H1 (cell line): Measurements from ENCODE around the gene SCAF11. TPM values are rescaled to one million over a fixed set of nuclear protein-coding genes. Genes with fewer than 3 reads are reported as not detected.

Experiments
- CTCF ChIA-PET: fragments of 300-600 bp; sonication (Branson Sonifier 250); formaldehyde crosslinking; loops from one replicate; lab custom pipeline; 2021; ENCODE audit not compliant: partially characterized antibody; lab: Charles Lee
- POLR2A ChIA-PET: fragments of 300-600 bp; sonication (Branson Sonifier 250); formaldehyde crosslinking; loops from one replicate; lab custom pipeline; 2021; ENCODE audit warnings: inconsistent platforms; ENCODE audit not compliant: partially characterized antibody; lab: Charles Lee
- DNase-seq, 2 experiments: peaks; one replicate each; pipeline versions ENCODE4 v3.0.0 to v3.0.0-alpha.2; 2010 to 2022; ENCODE audit warnings: low spot score in 2 of 2, low read depth in 1 of 2, mixed read lengths in 1 of 2
- FAIRE-seq: peaks from 2 replicates; lab custom pipeline; 2011; peaks lifted over from hg19 to GRCh38; lab: Jason Lieb, UNC
- H2AFZ ChIP-seq: 2 replicates; pipeline ENCODE4 v1.8.1; 2012; ENCODE audit warnings: low read length, inconsistent platforms
- H2AK5ac ChIP-seq: 2 replicates; pipeline ENCODE4 v1.6.1; 2013; ENCODE audit warnings: low read depth, low read length
- H2BK120ac ChIP-seq: replicated peaks from 2 replicates; pipeline ENCODE3; 2013; ENCODE audit warnings: low read depth, low read length, inconsistent platforms
- H2BK12ac ChIP-seq: 2 replicates; pipeline ENCODE4 v1.6.1; 2013; ENCODE audit warnings: low read depth, low read length
- H2BK15ac ChIP-seq: 2 replicates; pipeline ENCODE4 v1.6.1; 2013; ENCODE audit warnings: low read length
- H2BK20ac ChIP-seq: 2 replicates; pipeline ENCODE4 v1.6.1; 2013; ENCODE audit warnings: low read length
- H2BK5ac ChIP-seq: 2 replicates; pipeline ENCODE4 v1.6.1; 2013; ENCODE audit warnings: low read depth, low read length
- H3K14ac ChIP-seq: 2 replicates; pipeline ENCODE4 v1.6.1; 2013; ENCODE audit warnings: inconsistent platforms; ENCODE audit not compliant: insufficient read length
- H3K18ac ChIP-seq: 2 replicates; pipeline ENCODE4 v1.6.1; 2013; ENCODE audit warnings: low read length; ENCODE audit errors: extremely low read depth
- H3K23ac ChIP-seq: 2 replicates; pipeline ENCODE4 v1.6.1; 2013; ENCODE audit warnings: inconsistent platforms; ENCODE audit not compliant: insufficient read length
- H3K23me2 ChIP-seq: 2 replicates; pipeline ENCODE4 v1.6.1; 2013; ENCODE audit warnings: low read depth, low read length
- H3K27ac ChIP-seq: 2 replicates; pipeline ENCODE4 v1.6.1; 2011; ENCODE audit warnings: low read depth, low read length, inconsistent platforms
- H3K27me3 ChIP-seq, 4 experiments: replicated peaks in 1 of 4; 1 replicate in 1 of 4; 2 replicates in 3 of 4; pipeline versions ENCODE4 v1.6.1 to v1.8.1; 2011 to 2013; ENCODE audit warnings: low read length in 3 of 4, mild to moderate bottlenecking in 3 of 4, inconsistent platforms in 2 of 4, mixed read lengths in 2 of 4, moderate library complexity in 1 of 4; ENCODE audit not compliant: control insufficient read depth in 3 of 4, insufficient read depth in 3 of 4; ENCODE audit errors: extremely low read depth in 1 of 4
- H3K36me3 ChIP-seq, 4 experiments: 2 replicates each; pipeline versions ENCODE4 v1.6.1 to v1.8.1; 2011 to 2013; ENCODE audit warnings: mild to moderate bottlenecking in 4 of 4, low read length in 3 of 4, moderate library complexity in 2 of 4, control low read depth in 1 of 4, inconsistent platforms in 1 of 4; ENCODE audit not compliant: insufficient read depth in 4 of 4, control insufficient read depth in 2 of 4
- H3K4ac ChIP-seq: replicated peaks from 2 replicates; pipeline ENCODE3; 2013; ENCODE audit warnings: low read length, low read depth, mixed read lengths, inconsistent platforms; ENCODE audit not compliant: insufficient read length
- H3K4me1 ChIP-seq, 4 experiments: replicated peaks in 1 of 4; 1 replicate in 1 of 4; 2 replicates in 3 of 4; pipeline versions ENCODE4 v1.6.1 to v1.8.1; 2011 to 2013; ENCODE audit warnings: low read length in 3 of 4, inconsistent platforms in 2 of 4, mixed read lengths in 1 of 4; ENCODE audit not compliant: insufficient read depth in 4 of 4, control insufficient read depth in 3 of 4
- H3K4me2 ChIP-seq, 2 experiments: 2 replicates each; pipeline versions ENCODE4 v1.6.1 to v1.8.1; 2011 to 2013; ENCODE audit warnings: low read depth in 2 of 2, low read length in 2 of 2, control low read depth in 1 of 2, inconsistent platforms in 1 of 2, mild to moderate bottlenecking in 1 of 2; ENCODE audit not compliant: insufficient read depth in 1 of 2
- H3K4me3 ChIP-seq, 4 experiments: fragments of 200-600, 300-600 bp in 1 of 4; sonication (generic), shearing (Covaris generic), sonication (Bioruptor Twin) in 1 of 4; 2 replicates each; pipeline versions ENCODE4 v1.5.1 to v1.8.1; 2011 to 2016; ENCODE audit warnings: low read length in 4 of 4, low read depth in 3 of 4, control low read depth in 2 of 4, inconsistent platforms in 2 of 4, mild to moderate bottlenecking in 2 of 4, mixed read lengths in 1 of 4, moderate library complexity in 1 of 4; ENCODE audit not compliant: insufficient read depth in 2 of 4; ENCODE audit errors: extremely low read depth in 1 of 4
- H3K56ac ChIP-seq: replicated peaks from 2 replicates; pipeline ENCODE3; 2013; ENCODE audit warnings: low read depth, mild to moderate bottlenecking, mixed read lengths, low read length, inconsistent platforms; ENCODE audit not compliant: insufficient read length
- H3K79me1 ChIP-seq: 2 replicates; pipeline ENCODE4 v1.6.1; 2013; ENCODE audit warnings: low read depth, low read length, control low read depth
- H3K79me2 ChIP-seq, 2 experiments: 2 replicates each; pipeline versions ENCODE4 v1.6.1 to v1.8.1; 2012 to 2013; ENCODE audit warnings: low read length in 2 of 2, mild to moderate bottlenecking in 2 of 2, inconsistent platforms in 1 of 2; ENCODE audit not compliant: insufficient read depth in 2 of 2, control insufficient read depth in 1 of 2
- H3K9ac ChIP-seq, 4 experiments: replicated peaks in 1 of 4; 1 replicate in 1 of 4; 2 replicates in 3 of 4; pipeline versions ENCODE4 v1.6.1 to v1.8.1; 2011 to 2013; ENCODE audit warnings: low read depth in 3 of 4, low read length in 3 of 4, control low read depth in 2 of 4, mild to moderate bottlenecking in 2 of 4, moderate library complexity in 2 of 4, inconsistent platforms in 1 of 4; ENCODE audit errors: extremely low read depth in 1 of 4
- H3K9me3 ChIP-seq, 2 experiments: 2 replicates each; pipeline versions ENCODE4 v1.6.1 to v1.8.1; 2012 to 2013; ENCODE audit warnings: mild to moderate bottlenecking in 2 of 2, moderate library complexity in 2 of 2, control low read depth in 1 of 2, inconsistent platforms in 1 of 2, low read depth in 1 of 2, low read length in 1 of 2, mixed read lengths in 1 of 2; ENCODE audit not compliant: insufficient read depth in 2 of 2
- H4K20me1 ChIP-seq, 2 experiments: replicated peaks in 1 of 2; 2 replicates each; pipeline versions ENCODE3 to v1.8.1; 2011 to 2013; ENCODE audit warnings: inconsistent platforms in 2 of 2, low read length in 2 of 2, mild to moderate bottlenecking in 1 of 2; ENCODE audit not compliant: insufficient read depth in 2 of 2, control insufficient read depth in 1 of 2
- H4K5ac ChIP-seq: 2 replicates; pipeline ENCODE4 v1.6.1; 2013; ENCODE audit warnings: low read length, low read depth, mixed read lengths, inconsistent platforms; ENCODE audit not compliant: insufficient read length
- H4K8ac ChIP-seq: 2 replicates; pipeline ENCODE4 v1.8.0; 2013; ENCODE audit warnings: mild to moderate bottlenecking, moderate library complexity, low read length, inconsistent platforms; ENCODE audit not compliant: insufficient read depth; ENCODE audit errors: extremely low read depth
- H4K91ac ChIP-seq: replicated peaks from 2 replicates; pipeline ENCODE3; 2013; ENCODE audit warnings: low read length, mixed read lengths, inconsistent platforms; ENCODE audit not compliant: insufficient read length
- POLR2AphosphoS5 ChIP-seq: IDR thresholded peaks from 2 replicates; pipeline ENCODE4 v1.6.1; 2011; ENCODE audit warnings: low read depth, low read length
- WGBS, 2 experiments: shearing (Covaris generic) in 1 of 2; methylation state at CpG; one replicate each; pipeline versions ENCODE4 v1.1.6 to v1.1.7; 2013 to 2015; ENCODE audit warnings: low lambda C conversion rate in 2 of 2, mixed read lengths in 2 of 2, inconsistent platforms in 1 of 2, low coverage in 1 of 2, missing lambda C conversion rate in 1 of 2; ENCODE audit not compliant: insufficient replicate concordance in 2 of 2, insufficient coverage in 1 of 2, insufficient read length in 1 of 2; ENCODE audit errors: extremely low coverage in 1 of 2, missing lambda C conversion rate in 1 of 2; 5-methylcytosine and 5-hydroxymethylcytosine counted together
- polyA plus RNA-seq, 7 experiments: library from polyadenylated mRNA; depleted of rRNA in 3 of 7; stranded (reverse) in 5 of 7; unstranded in 2 of 7; fragments of >200 nt in 5 of 7; fragments of 200-250 nt in 2 of 7; gene quantifications; 1 replicate in 5 of 7; 2 replicates in 1 of 7; 4 replicates in 1 of 7; pipeline versions ENCODE4 v1.2.1 to v1.2.3, GENCODE V29; 2011 to 2013; ENCODE audit warnings: missing spikeins in 2 of 7, mixed read lengths in 2 of 7
- total RNA-seq: library from RNA; stranded (reverse); fragmentation: NEBNext Ultra II Directional; extraction: Animal tissue kit (Norgen Biotek cat#: 25700); gene quantifications from 2 replicates; pipeline ENCODE4 v1.2.1, GENCODE V29; 2021

SCAF11 gene
- total and polyA plus RNA-seq, 2 of the 8 experiments (the other 6 are each of a cell fraction or from before 2014, with no cell fraction given): 15.1 to 77.8 TPM

- Histone ChIP-seq H4K5ac (no peak overlapping the region), H3K79me2 (0 out of 4 replicates have a peak, but pooled peaks cover 0 to 2% of the 10 kb centered on the region in 2 experiments), H2BK12ac (no peak overlapping the region), H4K8ac (no peak overlapping the region), H2AK5ac (0 out of 2 replicates have a peak overlapping the region, but pooled peaks have one; percentile 32), H3K36me3 (peaks cover 0 to 13% (median 6%) of the 10 kb centered on the region in 4 experiments; a peak in 6 of 8 replicates), H2BK5ac (no peak overlapping the region), H3K4me1 (no peaks in the 10 kb centered on the region), H3K23me2 (no peaks in the 10 kb centered on the region), H4K91ac (no peak overlapping the region)
- 94% methylated on average over 2 of the region's 2 CpGs; no CpG with 5 or more reads in 1 of the 2 experiments for WGBS, 2 experiments
- POLR2A ChIA-PET: no interaction called here
- CTCF ChIA-PET: no interaction called here
- no peak for DNase-seq
- TF ChIP-seq POLR2AphosphoS5: no peak
- TF ChIP-seq, all 59 proteins: peak for 0
- H3K79me1 ChIP-seq: no peaks in the 10 kb centered on the region; the same call in 1 of the 2 replicates
- no peaks in the 10 kb centered on the region for H3K9me3 ChIP-seq
- H3K4me2 ChIP-seq: no peak overlapping the region
- H3K4ac ChIP-seq: no peak overlapping the region
- H4K20me1 ChIP-seq: no peaks in the 10 kb centered on the region
- H3K23ac ChIP-seq: no peak overlapping the region
- no peaks in the 10 kb centered on the region for H3K27me3 ChIP-seq
- FAIRE-seq: no peak
- no peak overlapping the region for H2BK20ac ChIP-seq
- H3K14ac ChIP-seq: no peak overlapping the region
- H3K27ac ChIP-seq: no peak overlapping the region
- H2AFZ ChIP-seq: no peak overlapping the region
- H3K56ac ChIP-seq: no peak overlapping the region
- H2BK15ac ChIP-seq: no peak overlapping the region
- no peak overlapping the region for H2BK120ac ChIP-seq
- no peak overlapping the region for H3K4me3 ChIP-seq
- H3K9ac ChIP-seq: no peak overlapping the region
- no peak overlapping the region for H3K18ac ChIP-seq
Observed at GRCh38 chr12:45880533-45880932, 109.8 kb downstream of the SCAF11 start.
